NCI-H1048 (cell line): ENCODE data around the gene RCAN1.
A peak's percentile ranks its signal among the peaks of the same experiment; 100 is the strongest.
"Not testable (repeated sequence)": the region's sequence is repeated elsewhere in the genome, so short reads cannot be mapped to it uniquely, and the experiment has no call there.

Source experiments
- DNase-seq: peaks from one replicate; lab custom pipeline; 2025; lab: John Stamatoyannopoulos, UW

Gene RCAN1

DNA sequence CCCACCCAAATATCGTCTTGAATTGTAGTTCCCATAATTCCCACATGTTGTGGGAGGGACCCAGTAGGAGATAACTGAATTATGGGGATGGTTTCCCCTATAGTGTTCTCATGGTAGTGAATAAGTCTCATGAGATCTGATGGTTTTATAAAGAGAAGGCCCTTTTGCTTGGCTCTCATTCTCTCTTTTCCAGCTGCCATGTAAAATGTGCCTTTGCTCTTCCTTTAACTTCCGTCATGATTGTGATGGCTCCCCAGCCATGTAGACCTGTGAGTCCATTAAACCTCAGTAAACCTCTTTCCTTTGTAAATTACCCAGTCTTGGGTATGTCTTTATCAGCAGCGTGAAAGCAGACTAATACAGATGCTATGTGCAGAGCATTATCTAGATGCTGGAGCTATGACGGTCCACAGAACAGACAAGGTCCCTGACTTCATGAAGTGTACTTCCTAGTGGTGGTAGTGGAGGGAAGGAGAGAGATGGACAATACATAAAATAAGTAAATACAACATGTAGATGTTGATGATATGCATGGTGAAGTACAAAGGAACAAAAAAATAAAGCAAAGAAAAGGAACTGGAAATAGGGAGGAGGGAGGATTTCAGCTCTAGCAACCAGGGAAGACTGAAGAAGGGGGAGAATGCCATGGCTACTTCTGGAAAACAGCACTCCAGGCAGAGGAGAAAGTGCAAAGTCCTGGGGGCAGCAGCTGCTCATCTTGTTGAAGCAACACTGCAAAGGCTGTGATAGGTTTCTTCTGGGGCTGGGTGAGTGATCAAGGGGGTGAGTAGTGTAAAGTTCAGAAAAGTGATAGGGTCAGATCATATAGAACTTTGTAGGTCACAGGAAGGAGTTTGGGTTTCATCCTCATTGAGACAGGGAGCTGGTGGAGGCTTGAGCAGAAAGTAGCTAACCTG is 6.8 kb upstream of the RCAN1 start:
- no peak for DNase-seq

DNA sequence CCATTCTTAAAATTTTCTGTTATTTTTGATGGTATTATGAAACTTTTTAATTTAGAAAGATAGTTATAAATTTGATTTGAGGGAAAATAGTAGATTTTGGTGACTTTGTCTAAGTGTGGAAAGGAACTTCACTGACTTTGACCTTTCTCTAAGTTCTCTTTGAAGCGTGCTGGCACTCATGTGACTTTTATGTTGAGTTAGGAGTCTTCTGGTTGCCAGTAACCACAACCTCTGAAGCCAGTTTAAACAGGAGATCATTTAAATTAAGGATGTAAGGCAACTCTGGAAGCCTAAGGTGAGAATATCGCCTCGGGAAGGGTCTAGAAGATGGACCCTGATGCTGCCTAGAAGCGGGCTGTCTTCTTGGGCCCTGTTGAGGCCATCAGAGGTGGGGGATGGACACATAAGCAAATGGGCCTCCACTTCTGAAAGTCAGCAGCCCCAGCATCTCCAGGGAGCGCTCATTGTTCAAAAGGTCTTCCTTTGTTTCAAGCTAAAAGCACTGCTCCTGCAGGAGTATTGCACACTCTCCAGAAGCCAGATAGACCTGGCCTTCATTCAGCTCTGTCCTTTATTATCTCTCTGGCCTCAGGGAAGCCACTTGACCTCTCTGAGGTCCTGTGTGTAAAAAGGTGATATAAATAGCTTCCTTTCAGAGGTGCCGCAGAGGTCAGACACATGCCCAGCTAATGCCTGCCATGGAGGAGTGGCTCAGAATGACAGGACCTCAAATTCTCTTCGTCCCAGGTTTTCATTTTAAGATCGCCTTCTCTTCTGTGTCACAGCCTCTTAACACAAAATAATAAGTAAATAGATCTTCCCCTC is 5.1 kb upstream of the RCAN1 start:
- no peak for DNase-seq

DNA sequence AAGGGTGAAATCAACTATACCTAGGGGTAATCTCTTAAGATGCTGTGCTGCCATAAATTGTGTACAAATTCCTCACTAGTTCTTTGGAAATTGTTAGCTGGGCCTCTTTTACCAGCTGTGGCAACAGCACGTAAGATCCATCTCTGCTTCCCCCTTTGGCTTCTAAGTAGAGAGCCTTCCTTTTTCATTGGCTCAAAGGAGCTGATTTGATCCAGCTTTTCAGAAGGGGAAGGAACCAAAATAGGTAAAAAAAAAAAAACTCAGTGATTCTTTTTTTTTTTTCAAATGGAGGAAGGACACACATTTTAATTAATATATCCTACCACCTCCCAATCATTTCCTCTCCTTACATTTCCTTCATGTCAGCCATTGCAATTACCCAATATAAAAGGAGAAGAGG is 4.0 kb upstream of the RCAN1 start:
- no peak for DNase-seq

DNA sequence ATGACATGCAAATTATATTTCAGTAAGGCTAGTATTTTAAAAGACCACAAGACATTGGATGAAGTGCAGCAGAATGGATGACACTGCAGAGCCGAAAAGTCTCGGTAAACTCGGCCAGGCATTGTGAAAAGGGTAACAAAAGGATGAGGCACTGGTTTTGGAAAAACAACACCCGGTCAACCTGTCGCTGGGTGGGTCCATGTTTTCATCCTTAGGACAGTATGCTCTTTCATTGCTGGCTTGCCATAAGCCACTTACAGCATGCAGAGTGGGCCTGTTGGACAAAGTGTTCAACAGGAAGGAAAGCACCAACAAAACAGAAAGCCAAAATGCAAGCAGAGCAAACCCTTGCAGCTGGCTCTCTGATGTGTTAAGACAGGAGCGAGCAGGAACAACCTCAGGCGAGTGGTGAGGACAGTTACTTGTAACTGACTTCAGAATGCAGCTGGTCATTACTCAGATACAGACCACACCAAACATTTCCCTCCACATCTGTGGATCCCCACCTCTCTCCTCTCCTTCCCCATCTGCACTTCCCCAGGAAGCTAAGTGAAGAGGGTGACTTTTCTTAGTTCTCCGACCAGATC is 2.9 kb upstream of the RCAN1 start:
- no peak for DNase-seq

DNA sequence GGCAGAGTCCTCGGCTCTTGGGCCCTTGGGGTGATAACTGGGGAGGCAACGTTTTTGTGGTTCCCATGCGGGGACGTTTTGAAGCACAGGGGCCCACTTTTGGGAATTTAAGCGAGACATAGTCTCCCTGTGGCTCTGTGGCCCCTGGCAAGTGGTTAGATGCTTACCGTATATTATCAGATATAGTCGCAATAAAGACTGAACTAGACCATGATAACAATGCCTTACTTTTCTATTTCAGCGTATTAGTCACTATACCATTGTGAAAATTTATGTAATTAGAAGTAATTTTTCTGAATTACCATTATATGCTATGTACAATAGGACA is 538 bp upstream of the RCAN1 start:
- DNase-seq: no peak

DNA sequence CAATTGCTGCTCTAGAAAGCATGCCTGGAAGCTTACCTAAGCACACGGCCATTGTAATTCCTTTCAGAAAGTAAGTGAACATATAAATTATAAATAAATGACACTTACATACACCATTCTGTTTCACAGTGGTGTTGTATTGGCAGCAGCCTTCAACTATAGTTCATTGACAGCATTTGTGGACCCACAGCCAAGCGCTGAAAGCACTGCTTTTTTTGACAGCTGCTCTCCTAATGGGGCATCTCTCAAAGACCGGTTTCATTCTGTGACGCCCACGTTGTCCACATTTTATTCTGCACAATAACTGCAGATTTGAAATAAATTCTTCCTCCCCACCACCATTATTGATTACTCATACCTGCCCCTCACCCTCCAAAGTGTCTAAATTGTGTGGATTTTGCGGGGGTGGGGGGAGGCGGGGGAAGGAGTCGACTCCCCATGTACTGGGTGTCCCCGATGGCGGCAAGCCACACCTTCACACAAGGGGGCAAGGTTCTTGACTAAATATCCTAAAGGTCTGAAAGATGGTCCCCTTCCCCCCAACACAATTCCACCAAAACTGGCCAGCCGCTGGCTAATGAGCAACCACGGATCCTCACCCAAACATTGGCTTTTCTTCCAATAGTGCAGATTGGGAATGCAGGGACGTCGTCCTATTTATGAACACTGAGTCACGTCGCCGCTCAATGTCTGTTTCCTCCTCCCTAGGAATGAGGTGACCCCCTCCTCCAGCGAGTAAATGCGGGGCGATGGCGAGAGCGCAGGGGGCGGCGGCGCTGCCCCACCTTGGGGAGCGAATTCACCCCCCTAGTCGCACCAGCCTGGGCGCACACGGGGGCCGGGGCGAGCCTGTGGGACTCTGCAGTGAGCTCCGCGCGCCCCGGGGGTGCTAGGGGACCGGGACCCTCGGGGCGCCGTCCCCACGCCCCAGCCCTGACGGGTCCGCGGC is 960 bp downstream of the RCAN1 start:
- no peak for DNase-seq

DNA sequence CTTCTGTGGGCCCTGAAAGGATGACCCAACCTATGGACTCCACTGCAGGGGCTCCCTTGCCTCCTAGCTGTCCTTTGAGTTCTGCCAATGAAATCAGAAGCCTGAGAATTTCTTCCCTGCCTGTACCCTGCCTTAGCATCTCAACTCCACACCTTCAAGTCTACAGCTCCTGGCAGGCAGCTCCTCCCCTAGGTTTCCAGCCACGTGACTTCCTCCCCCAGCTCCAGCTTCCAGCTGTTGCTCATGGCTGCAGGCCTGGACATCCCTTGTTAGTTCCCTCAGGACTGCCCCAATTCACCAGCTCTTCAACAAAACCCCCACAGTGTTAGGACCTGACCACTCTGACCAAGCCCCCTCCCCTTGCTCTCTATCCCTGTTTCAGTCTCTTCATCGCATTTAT is 2.4 kb downstream of the RCAN1 start:
- DNase-seq: no peak

DNA sequence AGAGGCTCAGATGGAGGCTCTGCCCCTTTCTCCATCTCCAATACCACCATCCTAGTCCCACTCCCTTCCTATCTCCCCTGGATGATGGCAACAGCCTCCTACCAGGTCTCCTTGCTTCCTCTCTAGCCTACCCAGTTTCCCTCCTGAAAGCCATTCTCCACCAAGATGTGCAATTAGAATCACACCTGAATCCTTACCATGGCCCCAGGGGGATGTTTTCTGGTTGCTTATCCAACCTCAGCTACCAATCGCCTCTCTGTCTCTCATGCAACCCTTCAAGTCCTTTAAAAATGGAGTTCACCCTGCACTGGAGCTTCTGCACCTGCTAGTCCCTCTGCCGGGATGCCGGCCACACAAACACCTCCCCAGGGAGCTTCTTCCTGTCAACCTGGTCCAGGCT is 2.9 kb downstream of the RCAN1 start:
- DNase-seq: no peak

DNA sequence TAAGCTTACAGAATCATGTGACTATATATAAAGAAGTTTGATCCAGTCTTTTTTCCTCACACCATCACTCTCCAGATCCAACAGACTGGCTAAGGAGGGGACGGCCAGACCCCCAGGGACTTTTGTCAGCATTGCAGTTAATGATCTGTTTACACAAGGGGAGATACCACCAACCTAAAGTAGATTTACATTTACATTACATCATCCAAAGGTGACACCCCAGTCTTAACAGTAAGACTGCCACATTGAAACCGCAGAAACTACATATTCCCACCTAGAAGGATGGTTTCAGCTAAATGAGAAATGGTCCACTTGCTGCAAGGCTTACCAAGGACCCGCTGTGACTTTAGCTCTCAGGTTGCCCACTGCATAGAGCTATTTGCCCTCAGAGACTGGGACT is 3.4 kb downstream of the RCAN1 start:
- DNase-seq: no peak

DNA sequence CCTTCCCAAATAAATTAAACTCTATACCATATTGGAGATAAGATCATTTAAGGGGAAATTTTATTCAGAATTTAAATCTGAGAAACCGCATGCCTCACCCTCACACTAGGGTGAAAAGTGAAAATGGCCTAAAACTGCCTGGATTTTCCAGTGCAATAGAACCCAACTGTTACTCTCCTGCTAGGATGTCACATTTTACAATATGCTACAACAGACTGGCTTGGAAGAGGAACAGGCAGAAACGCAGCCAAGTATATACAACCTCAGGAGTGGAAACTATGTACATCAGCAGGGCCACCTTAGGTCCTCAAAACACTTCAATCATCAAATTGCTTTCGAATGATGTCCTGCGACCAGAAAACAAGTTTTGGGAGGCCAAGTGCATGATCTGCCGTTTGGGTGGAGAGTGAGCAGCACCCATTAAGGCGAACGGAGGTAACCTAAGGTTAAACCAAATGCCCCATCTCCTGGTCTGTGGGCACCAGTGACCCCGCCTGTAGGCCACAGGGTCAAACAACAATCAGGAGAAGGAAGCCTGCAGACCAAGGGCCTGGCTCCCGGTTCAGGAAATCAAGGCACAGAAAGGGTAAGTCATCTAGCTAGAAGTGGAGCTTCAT is 4.9 kb downstream of the RCAN1 start:
- no peak for DNase-seq

DNA sequence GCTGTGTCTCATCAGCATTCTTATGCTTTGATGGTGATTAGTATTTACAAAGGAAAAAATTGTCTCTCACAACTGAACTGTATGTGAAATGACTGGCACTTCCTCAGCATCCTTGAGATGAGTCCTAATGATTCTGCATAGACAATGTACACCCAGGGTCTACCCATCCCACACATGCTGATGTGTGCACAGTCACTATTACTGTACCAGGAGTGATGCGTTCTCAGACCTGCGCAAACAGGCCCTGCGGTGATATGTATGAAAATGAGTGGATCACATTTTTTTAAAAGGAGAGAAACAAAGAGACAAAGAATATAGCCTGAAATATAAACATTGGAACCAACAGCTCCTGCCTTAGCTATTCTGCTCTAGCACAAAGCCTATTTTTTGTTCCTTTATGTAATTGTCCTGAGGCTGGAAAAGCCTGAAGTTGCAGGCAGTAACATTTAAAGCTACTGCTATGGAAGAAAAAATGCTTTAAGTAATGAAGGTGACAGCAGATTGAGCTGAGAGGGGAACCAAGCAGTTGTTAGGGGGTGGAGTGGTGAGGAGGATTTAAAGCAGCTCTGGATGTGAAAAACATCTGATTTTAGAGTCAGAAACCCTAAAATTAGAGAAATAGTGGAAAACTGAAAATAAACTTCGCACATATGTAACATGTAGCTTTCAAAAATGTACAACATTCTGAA is 5.5 kb downstream of the RCAN1 start:
- no peak for DNase-seq

DNA sequence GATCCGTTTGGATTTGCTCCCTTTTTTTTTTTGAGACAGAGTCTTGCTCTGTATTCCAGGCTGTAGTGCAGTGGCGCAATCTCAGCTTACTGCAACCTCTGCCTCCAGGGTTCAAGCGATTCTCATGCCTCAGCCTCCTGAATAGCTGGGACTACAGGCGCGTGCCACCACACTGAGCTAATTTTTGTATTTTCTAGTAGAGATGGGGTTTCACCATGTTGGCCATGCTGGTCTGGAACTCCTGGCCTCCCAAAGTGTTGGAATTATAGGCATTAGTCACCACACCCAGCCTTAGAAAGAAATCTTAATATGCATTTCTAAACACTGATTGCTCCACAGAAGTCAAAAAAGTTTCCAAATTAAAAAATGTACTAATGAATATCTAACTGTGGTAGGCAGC is 7.5 kb downstream of the RCAN1 start:
- not testable (repeated sequence) for DNase-seq

DNA sequence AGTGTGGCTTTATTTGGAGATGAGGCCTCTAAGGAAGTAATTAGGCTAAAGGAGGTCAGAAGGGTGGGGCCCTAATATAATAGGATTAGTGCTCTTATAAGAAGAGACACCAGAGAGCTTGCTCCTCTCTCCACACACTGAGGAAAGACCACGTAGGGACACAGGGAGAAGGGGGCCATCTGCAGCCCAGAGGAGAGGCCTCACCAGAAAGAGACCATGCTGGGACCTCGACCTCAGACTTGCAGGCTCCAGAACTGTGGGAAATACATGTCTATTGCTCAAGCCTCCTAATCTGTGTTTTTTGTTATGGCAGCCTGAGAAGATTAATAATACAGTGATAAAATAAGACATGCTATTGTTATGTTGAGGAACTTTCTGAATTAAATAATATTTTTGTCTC is 8.3 kb downstream of the RCAN1 start:
- DNase-seq: no peak

DNA sequence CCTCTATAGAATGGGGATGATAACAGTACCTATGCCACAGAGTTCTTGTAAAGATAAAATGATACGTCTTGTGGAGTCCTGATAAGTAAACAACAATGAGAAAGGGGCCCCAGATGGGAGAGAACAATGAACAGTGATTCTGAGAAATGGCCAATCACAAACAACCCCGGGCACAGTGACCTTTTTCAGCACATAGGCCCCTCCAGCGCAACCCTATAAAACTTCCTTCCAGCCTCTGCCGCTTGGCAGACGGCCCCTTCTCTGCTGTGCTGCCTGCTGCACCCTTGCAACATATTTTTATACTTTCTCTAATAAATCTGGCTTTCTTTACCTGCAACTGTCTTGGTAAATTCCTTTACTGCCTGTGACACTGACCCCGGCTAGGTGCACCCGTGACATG is 8.9 kb downstream of the RCAN1 start:
- DNase-seq: no peak

DNA sequence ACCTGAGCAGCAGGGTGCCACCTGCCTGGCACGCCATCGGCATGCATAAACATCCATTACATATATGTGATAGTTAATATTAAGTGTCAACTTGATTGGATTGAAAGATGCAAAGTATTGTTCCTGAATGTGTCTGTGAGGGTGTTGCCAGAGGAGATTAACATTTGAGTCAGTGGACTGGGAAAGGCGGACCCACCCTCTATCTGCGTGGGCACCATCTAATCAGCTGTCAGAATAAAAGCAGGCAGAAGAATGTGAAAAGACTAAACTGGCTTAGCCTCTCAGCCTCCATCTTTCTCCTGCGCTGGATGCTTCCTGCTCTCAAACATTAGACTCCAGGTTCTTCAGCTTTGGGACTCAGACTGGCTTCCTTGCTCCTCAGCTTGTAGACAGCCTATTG is 10.0 kb downstream of the RCAN1 start:
- not testable (repeated sequence) for DNase-seq

DNA sequence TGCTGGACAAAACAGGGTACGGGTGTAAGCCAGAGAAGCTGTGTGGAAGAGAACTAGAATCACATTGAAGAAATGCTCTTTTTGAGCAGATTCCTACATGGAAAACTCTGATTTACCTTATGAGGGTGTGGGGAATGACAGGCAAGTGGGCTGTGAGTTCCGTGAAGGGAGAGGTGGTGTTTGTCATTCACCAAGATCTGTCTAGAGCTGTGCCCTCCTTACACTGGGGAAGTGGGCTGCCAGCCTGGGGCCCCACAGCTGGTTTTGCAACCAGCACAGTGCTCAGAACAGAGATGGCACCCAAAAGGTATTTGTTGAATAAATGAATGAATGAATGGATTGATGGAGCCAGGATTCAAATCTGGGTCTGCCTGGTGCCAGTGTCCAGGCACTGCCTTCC is 10.4 kb downstream of the RCAN1 start:
- no peak for DNase-seq

DNA sequence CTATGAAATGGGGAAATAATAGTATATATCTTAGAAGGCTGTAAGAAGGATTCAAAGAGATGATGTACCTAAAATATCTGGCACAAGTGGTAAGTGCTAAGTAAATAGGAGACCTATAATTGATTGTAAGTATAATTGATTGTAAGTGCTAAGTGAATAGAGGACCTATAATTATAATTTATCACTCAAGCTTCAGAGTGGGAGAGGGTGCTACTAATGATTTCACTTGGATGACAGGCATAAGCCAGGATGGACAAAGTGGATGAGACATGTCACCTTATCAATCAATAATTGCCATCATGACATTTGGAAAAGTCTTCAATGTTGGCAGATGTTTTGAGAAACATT is 11.2 kb downstream of the RCAN1 start:
- DNase-seq: no peak

DNA sequence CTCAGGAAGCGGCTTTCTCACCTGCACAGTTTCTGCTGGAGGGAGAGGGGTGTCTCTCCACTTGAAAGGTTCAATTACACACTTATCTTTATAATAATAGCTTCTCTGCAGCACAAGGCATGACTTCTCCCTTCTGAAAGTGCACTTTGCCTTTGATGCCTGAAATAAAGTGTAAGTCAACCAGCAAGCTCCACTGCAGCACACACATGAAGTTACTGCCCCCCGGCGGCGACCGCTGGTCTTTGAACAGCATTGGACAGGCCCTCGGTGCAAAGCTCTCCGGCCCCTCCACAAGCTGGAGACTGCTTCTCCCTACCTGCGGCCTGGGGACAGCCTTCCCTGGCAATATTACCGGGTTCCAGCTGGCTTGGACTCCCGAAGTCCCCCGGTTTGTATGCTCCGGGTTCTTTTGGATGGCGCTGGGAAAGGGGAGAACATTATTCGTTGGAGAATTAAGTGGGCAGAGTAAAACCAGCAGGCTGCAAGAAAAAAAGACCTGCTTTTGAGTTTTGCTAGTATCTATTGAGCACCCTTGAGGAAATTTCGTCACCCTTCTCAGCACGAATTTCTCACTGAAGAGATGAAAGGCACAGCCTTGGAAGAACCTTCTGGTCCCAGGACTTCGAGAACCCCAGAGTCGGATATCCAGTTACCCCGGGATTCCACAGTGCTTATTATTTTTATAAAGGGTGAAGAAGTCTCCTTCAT is 11.8 kb downstream of the RCAN1 start:
- peak; percentile 20 for DNase-seq

DNA sequence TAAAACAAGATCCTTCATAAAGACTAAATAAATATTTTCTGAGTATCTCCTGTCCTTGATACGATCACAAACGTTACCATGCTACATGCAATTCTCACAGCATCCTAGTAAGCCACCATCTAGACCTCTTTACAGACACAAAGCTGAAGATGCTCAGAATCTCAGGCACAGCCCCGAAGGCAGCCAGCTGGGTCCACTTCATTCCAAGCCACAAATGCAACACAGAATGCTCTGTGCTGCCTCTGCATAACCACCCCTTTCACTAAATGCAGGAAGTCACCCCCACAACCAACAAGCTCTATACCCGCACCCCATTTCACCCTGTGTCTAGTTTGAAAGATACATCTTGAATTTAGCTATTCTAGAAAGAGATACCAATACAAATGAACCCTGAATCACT is 12.9 kb downstream of the RCAN1 start:
- no peak for DNase-seq

DNA sequence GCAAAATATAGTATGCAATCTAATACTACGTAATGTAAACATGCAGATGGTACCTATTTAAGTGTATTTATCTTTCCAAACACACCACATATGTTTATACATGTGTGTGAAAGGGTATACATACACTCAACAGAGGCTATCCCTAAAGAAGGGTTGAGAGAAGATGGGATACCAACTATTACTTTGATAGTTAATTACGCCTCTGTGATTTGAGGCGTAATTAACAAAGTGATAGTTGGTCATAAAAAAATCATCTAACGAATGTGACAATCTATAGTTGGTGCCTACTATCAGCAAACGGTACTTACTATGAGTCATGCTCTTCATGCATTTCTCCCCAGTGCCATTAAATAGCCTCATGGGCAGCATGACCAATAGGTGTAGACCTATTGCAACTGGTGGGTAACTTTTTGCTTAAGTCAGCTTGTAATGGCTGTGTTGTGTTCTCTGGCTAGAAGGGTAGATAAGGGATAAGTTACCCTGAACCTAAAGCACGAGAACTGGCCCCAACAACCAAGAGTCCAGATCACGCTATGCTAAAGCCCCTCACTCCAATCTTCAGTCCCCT is 15.3 kb downstream of the RCAN1 start:
- no peak for DNase-seq
